Measurements from ENCODE around the gene FOXL1.

- no peak for TF ChIP-seq POLR2AphosphoS5 (IDR thresholded peaks at IDR 0.05; ENCODE audit: low read depth, low read length)
- TF ChIP-seq TAF1 (IDR thresholded peaks at IDR 0.05; ENCODE audit: borderline replicate concordance, insufficient read depth, low read length) = no peak
- no peak for TF ChIP-seq REST (IDR thresholded peaks at IDR 0.05; ENCODE audit: insufficient read depth in 1 of 2, low read depth in 2 of 2, low read length in 2 of 2)
- no peak for TF ChIP-seq SIN3A (IDR thresholded peaks at IDR 0.05; ENCODE audit: borderline replicate concordance, insufficient read depth, low read length)
- TF ChIP-seq FOXP2 (optimal IDR thresholded peaks at IDR 0.05; ENCODE audit: borderline replicate concordance, extremely low read depth, extremely low read length, insufficient read depth) = no peak
Observed at GRCh38 chr16:86619239-86619794, 41.0 kb downstream of the FOXL1 start.

Measured in PFSK-1 (cell line).